ENCODE results near the gene PSORS1C2.
"Not testable (repeated sequence)": the region's sequence is repeated elsewhere in the genome, so short reads cannot be mapped to it uniquely, and the experiment has no call there.

PSORS1C2 gene

GRCh38 chr6:31138982-31139381 lies at the start of gene PSORS1C2:
PSORS1C2 (minus strand) TSS chr6:31139066; CDS start chr6:31139026, 40 bp downstream.
- FAIRE-seq: no peak

GRCh38 chr6:31187780-31188194 lies 48.9 kb upstream of the PSORS1C2 start:
- no peak for FAIRE-seq

GRCh38 chr6:31186052-31186734 lies 47.3 kb upstream of the PSORS1C2 start:
- FAIRE-seq: no peak

- not testable (repeated sequence) for FAIRE-seq
These were observed 46.8 kb upstream of the PSORS1C2 start for GRCh38 chr6:31185695-31186051.

GRCh38 chr6:31183859-31184258 lies 45.0 kb upstream of the PSORS1C2 start:
- FAIRE-seq: not testable (repeated sequence)

- FAIRE-seq: not testable (repeated sequence)
These were observed 44.4 kb upstream of the PSORS1C2 start for GRCh38 chr6:31183287-31183686.

- no peak for FAIRE-seq
These were observed 41.6 kb upstream of the PSORS1C2 start for GRCh38 chr6:31180500-31180899.

- no peak for FAIRE-seq
These were observed 41.0 kb upstream of the PSORS1C2 start for GRCh38 chr6:31179896-31180295.

- FAIRE-seq: no peak
These were observed 40.1 kb upstream of the PSORS1C2 start for GRCh38 chr6:31179042-31179386.

- FAIRE-seq: no peak
These were observed 39.5 kb upstream of the PSORS1C2 start for GRCh38 chr6:31178143-31179041.

GRCh38 chr6:31175971-31176370 lies 37.1 kb upstream of the PSORS1C2 start:
- no peak for FAIRE-seq

- FAIRE-seq: no peak
These were observed 35.5 kb upstream of the PSORS1C2 start for GRCh38 chr6:31174378-31174777.

GRCh38 chr6:31173406-31173805 lies 34.5 kb upstream of the PSORS1C2 start:
- FAIRE-seq: no peak

- no peak for FAIRE-seq
These were observed 34.1 kb upstream of the PSORS1C2 start for GRCh38 chr6:31172973-31173384.

GRCh38 chr6:31171931-31172905 lies 33.4 kb upstream of the PSORS1C2 start:
- FAIRE-seq: no peak

- FAIRE-seq: no peak
These were observed 32.3 kb upstream of the PSORS1C2 start for GRCh38 chr6:31170987-31171671.

GRCh38 chr6:31170600-31170881 lies 31.7 kb upstream of the PSORS1C2 start, which contains the start of gene POU5F1:
POU5F1 (minus strand) TSS chr6:31170682; CDS start chr6:31170620, 62 bp downstream.
- no peak for FAIRE-seq

- not testable (repeated sequence) for FAIRE-seq
These were observed 31.2 kb upstream of the PSORS1C2 start for GRCh38 chr6:31169858-31170599.

- no peak for FAIRE-seq
These were observed 30.4 kb upstream of the PSORS1C2 start for GRCh38 chr6:31169123-31169857.

- no peak for FAIRE-seq
These were observed 29.7 kb upstream of the PSORS1C2 start for GRCh38 chr6:31168606-31169005.

GRCh38 chr6:31165986-31166385 lies 27.1 kb upstream of the PSORS1C2 start:
- FAIRE-seq: no peak

Data from G401.6 (cell line).